C4-2B (cell line): Measurements from ENCODE around the gene LRIG3.

Experiments
- H3K27ac ChIP-seq: fragments of 450-650 bp; 2 replicates; pipeline ENCODE4 v1.5.1; 2017
- ZFX ChIP-seq: fragments of 450-650 bp; IDR thresholded peaks from 2 replicates; pipeline ENCODE4 v1.6.1; 2017
- TF ChIP-seq, protein P1 (sequence below): fragments of 450-650 bp; conservative IDR thresholded peaks from 2 replicates; pipeline ENCODE4 v1.5.1; 2017; ENCODE audit warnings: mild to moderate bottlenecking

The LRIG3 gene

DNA sequence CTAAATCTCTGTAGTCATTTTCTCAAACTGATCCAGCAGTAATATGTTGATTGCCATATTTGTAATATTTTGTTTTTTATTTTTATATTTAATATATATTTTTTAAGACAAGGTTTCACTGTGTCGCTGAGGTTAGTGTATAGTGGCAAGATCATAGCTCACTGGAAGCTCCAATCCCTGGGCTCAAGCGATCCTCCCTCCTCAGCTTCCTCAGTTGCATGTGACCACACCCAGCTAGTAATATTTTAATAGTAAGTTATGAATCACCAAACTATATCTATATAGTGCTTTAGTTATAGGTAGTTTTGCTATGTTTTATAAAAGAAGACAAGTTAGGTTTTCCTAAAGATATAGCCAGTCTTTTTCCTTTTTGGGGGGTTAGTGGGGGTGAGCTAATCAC is 22.0 kb upstream of the LRIG3 start:
- TF ChIP-seq ZFX = no peak
- TF ChIP-seq, protein P1, sequence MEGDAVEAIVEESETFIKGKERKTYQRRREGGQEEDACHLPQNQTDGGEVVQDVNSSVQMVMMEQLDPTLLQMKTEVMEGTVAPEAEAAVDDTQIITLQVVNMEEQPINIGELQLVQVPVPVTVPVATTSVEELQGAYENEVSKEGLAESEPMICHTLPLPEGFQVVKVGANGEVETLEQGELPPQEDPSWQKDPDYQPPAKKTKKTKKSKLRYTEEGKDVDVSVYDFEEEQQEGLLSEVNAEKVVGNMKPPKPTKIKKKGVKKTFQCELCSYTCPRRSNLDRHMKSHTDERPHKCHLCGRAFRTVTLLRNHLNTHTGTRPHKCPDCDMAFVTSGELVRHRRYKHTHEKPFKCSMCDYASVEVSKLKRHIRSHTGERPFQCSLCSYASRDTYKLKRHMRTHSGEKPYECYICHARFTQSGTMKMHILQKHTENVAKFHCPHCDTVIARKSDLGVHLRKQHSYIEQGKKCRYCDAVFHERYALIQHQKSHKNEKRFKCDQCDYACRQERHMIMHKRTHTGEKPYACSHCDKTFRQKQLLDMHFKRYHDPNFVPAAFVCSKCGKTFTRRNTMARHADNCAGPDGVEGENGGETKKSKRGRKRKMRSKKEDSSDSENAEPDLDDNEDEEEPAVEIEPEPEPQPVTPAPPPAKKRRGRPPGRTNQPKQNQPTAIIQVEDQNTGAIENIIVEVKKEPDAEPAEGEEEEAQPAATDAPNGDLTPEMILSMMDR = no peak
- H3K27ac ChIP-seq = no peak overlapping the region

DNA sequence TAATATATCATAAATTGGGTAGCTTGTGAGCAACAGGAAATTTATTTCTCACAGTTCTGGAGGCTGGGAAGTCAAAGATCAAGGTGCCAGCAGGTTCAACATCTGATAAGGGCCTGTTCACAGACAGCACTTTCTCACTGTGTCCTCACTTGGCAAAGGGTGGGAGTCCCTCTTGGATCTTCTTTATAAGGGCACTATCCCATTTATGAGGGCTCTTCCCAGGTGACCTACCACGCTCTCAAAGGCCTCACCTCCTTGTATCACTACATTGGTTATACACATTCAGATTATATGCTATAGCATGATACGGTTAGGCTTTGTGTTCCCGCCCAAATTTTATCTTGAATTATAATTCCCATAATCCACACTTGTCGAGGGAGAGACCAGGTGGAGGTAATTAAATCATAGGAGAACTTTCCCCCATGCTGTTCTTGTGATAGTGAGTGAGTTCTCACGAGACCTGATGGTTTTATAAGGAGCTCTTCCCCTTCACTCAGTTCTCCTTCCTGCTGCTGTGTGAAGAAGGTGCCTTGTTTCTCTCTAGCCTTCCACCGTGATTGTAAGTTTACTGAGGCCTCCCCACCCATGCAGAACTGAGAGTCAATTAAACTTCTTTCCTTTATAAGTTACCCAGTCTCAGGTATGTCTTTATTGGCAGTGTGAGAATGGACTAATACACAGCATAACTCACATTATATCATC is 19.2 kb upstream of the LRIG3 start:
- no peak for TF ChIP-seq ZFX
- TF ChIP-seq, protein P1 = no peak
- H3K27ac ChIP-seq = no peak overlapping the region

GRCh38 chr12:58938440-58938839 is 18.1 kb upstream of the LRIG3 start:
- no peak overlapping the region for H3K27ac ChIP-seq
- TF ChIP-seq, protein P1 = no peak
- no peak for TF ChIP-seq ZFX

DNA sequence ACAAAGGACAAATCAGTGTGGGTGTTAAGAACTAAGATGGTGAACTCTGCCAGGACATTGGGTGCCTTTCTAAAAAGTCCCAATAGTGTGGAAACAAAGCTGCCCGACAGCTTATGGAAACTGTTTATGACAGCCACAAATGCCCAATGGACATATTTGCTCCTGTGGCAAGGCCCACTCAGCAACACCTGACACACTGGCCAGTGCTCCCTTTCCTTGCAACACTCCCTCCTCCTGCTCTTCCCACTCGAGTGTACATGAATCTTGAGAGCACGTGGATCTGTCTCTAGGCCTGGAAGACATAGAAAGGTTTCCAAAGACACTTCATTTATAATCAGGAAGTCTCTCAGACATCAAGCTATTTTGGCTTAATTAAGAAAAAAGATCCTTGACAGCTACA is 14.2 kb upstream of the LRIG3 start:
- no peak overlapping the region for H3K27ac ChIP-seq
- no peak for TF ChIP-seq ZFX
- TF ChIP-seq, protein P1 = no peak

GRCh38 chr12:58932806-58933681 is 12.7 kb upstream of the LRIG3 start:
- no peak for TF ChIP-seq ZFX
- TF ChIP-seq, protein P1 = no peak
- no peak overlapping the region for H3K27ac ChIP-seq

DNA sequence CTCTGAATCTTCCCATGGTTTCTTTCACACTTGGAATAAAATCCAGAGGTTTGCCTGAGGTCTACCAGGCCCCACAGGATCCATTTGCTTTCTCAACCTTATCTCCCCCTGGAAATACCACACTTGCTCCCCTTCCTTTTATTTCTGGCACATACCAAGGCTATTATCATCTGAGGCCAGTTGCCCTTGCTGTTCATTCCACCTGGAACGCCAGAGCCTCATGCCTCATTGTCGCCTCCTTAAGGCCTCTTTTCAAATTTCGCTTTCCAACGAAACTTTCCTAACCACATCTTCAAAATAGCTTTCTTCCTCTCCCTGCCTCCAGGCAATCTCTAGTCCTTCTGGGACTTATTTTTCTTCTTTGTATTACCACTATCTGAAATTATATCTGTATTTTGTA is 11.2 kb upstream of the LRIG3 start:
- H3K27ac ChIP-seq = no peak overlapping the region
- no peak for TF ChIP-seq ZFX
- TF ChIP-seq, protein P1 = peak; percentile 42

DNA sequence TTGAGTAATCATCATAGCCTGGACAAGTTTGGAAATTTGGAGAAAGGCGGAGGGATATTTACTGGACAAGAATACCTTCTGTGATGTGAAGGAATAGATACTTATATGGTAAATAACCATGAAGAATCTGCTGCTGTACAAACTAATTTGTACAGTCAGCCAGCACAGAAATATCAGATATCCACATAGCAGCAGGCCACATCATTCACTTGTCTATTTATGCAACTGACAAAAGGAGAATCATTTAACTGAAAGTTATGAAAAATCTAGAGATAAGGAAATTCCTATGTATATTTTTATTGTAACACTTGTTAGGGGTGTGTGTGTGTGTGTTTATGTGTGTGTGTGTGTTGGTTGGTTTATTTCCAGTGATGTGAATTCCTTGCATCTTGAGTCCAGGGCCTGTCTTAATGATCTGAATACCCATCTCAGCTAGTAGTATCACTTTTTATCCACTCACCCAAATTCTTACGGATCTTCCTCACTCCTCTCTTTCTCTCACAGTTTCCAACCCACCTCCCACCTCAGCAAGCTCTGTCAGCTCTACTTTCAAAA is 10.5 kb upstream of the LRIG3 start:
- H3K27ac ChIP-seq = no peak overlapping the region

More for the DNA sequence above, 10.5 kb upstream of the LRIG3 start:
- TF ChIP-seq ZFX = no peak
- TF ChIP-seq, protein P1 = no peak
